ENCODE data around the gene PHYH. TPM values are rescaled to one million over a fixed set of nuclear protein-coding genes. Genes with fewer than 3 reads are reported as not detected.
"Not testable (repeated sequence)": the region's sequence is repeated elsewhere in the genome, so short reads cannot be mapped to it uniquely, and the experiment has no call there.

PHYH gene
- total and polyA plus RNA-seq, 11 donors: 58.1 to 181 (median 147) TPM

- Histone ChIP-seq H3K9me3 (no peaks in the 10 kb centered on the region), H3K4me1 (no peaks in the 10 kb centered on the region), H3K4me3 (no peak overlapping the region), H3K27me3 (peaks cover 0 to 1% (median 0%) of the 10 kb centered on the region in 9 donors), H3K36me3 (no peaks in the 10 kb centered on the region), H3K27ac (no peak overlapping the region)
- DNase-seq (no peak), ATAC-seq (no peak)
- TF ChIP-seq CTCF (IDR thresholded peaks at IDR 0.05) (no peak), POLR2A (IDR thresholded peaks at IDR 0.05) (no peak)
- intact Hi-C loops (cut with DNase I): no loop called here
- WGBS, 4 donors: 86 to 93% (median 91%) methylated on average over 6 to 7 of the region's 7 CpGs
Measured at GRCh38 chr10:13239923-13240322, 59.9 kb downstream of the PHYH start.

- 76 to 82% (median 79%) methylated on average over 16 of the region's 16 CpGs for WGBS, 4 donors
- intact Hi-C loops (cut with DNase I): no loop called here
Measured at GRCh38 chr10:13238271-13239077, 61.4 kb downstream of the PHYH start.

GRCh38 chr10:13236638-13237037 is 63.2 kb downstream of the PHYH start:
- H3K27me3 ChIP-seq: peaks cover 0 to 14% (median 5%) of the 10 kb centered on the region in 9 donors
- TF ChIP-seq CTCF (IDR thresholded peaks at IDR 0.05) (no peak), POLR2A (IDR thresholded peaks at IDR 0.05) (no peak)
- WGBS, 4 donors: 77 to 84% (median 82%) methylated on average over 8 of the region's 8 CpGs
- H3K27ac ChIP-seq: no peak overlapping the region
- DNase-seq (no peak), ATAC-seq (no peak)
- no peaks in the 10 kb centered on the region for H3K4me1 ChIP-seq
- no peaks in the 10 kb centered on the region for H3K36me3 ChIP-seq
- H3K9me3 ChIP-seq: no peaks in the 10 kb centered on the region
- intact Hi-C loops (cut with DNase I): no loop called here
- H3K4me3 ChIP-seq: no peak overlapping the region

More at GRCh38 chr10:13238271-13239077, 61.4 kb downstream of the PHYH start:
- Histone ChIP-seq H3K9me3 (no peaks in the 10 kb centered on the region), H3K27me3 (peaks cover 0 to 12% (median 3%) of the 10 kb centered on the region in 9 donors), H3K4me1 (no peaks in the 10 kb centered on the region), H3K4me3 (no peak overlapping the region), H3K27ac (no peak overlapping the region), H3K36me3 (no peaks in the 10 kb centered on the region)
- no peak for DNase-seq
- TF ChIP-seq CTCF (IDR thresholded peaks at IDR 0.05): no peak
- TF ChIP-seq POLR2A (IDR thresholded peaks at IDR 0.05): no peak
- no peak for ATAC-seq

- H3K4me3 ChIP-seq; DNase-seq; H3K9me3 ChIP-seq; ATAC-seq; intact Hi-C loops (cut with DNase I); H3K4me1 ChIP-seq; H3K36me3 ChIP-seq; H3K27ac ChIP-seq: not testable (repeated sequence)
- H3K27me3 ChIP-seq: peaks cover 0 to 14% (median 5%) of the 10 kb centered on the region in 9 donors
- WGBS, 4 donors: 86 to 91% (median 87%) methylated on average over 8 to 13 of the region's 13 CpGs
Measured at GRCh38 chr10:13234736-13235135, 65.1 kb downstream of the PHYH start.

Data from heart left ventricle (tissue), 16 donors.